Measurements from ENCODE around the gene SC5D. TPM values are rescaled to one million over a fixed set of nuclear protein-coding genes. Genes with fewer than 3 reads are reported as not detected.

SC5D gene
- 9.5 TPM for polyA plus RNA-seq

- peak within 1 kb of the TSS; percentile 88 to 98 (median 94) for H3K4me3 Mint-ChIP-seq
- peaks cover 2% of the 10 kb centered on the region for H3K36me3 Mint-ChIP-seq
- H3K9me3 Mint-ChIP-seq: no peaks in the 10 kb centered on the region
- no peaks in the 10 kb centered on the region for H3K27me3 Mint-ChIP-seq
- peak within 1 kb of the TSS; percentile 96 to 99 (median 98) for H3K27ac Mint-ChIP-seq
- H3K4me1 Mint-ChIP-seq: peaks cover 10 to 30% (median 23%) of the 10 kb centered on the region in 3 donors
Measured at GRCh38 chr11:121292495-121293287, at the start of gene SC5D. TSS of gene SC5D (plus strand) at chr11:121292771. CDS start at chr11:121303376, 10,605 bp downstream.

GRCh38 chr11:121244884-121245283, 47.7 kb upstream of the SC5D start:
- no peak overlapping the region for H3K4me3 Mint-ChIP-seq
- peaks cover 0 to 2% (median 0%) of the 10 kb centered on the region in 3 donors for H3K4me1 Mint-ChIP-seq
- H3K27ac Mint-ChIP-seq: no peak overlapping the region

GRCh38 chr11:121246021-121246768, 46.4 kb upstream of the SC5D start:
- peak overlapping the region in 1 of 4 donors; percentile 8 for H3K4me3 Mint-ChIP-seq
- H3K27ac Mint-ChIP-seq: no peak overlapping the region
- H3K27me3 Mint-ChIP-seq: no peaks in the 10 kb centered on the region
- H3K9me3 Mint-ChIP-seq: no peaks in the 10 kb centered on the region
- H3K36me3 Mint-ChIP-seq: no peaks in the 10 kb centered on the region
- peaks cover 0 to 2% (median 0%) of the 10 kb centered on the region in 3 donors for H3K4me1 Mint-ChIP-seq

More at GRCh38 chr11:121244884-121245283, 47.7 kb upstream of the SC5D start:
- H3K9me3 Mint-ChIP-seq: no peaks in the 10 kb centered on the region
- no peaks in the 10 kb centered on the region for H3K27me3 Mint-ChIP-seq
- no peaks in the 10 kb centered on the region for H3K36me3 Mint-ChIP-seq

- H3K36me3 Mint-ChIP-seq: no peaks in the 10 kb centered on the region
- peak overlapping the region in 1 of 4 donors; percentile 8 for H3K4me3 Mint-ChIP-seq
- H3K27ac Mint-ChIP-seq: no peak overlapping the region
Measured at GRCh38 chr11:121246769-121247035, 45.9 kb upstream of the SC5D start.

GRCh38 chr11:121248496-121248895, 44.1 kb upstream of the SC5D start:
- Mint-ChIP-seq H3K4me1 (peaks cover 0 to 2% (median 0%) of the 10 kb centered on the region in 3 donors), H3K9me3 (peaks cover 0 to 2% (median 0%) of the 10 kb centered on the region in 3 donors), H3K27ac (no peak overlapping the region), H3K4me3 (no peak overlapping the region), H3K36me3 (no peaks in the 10 kb centered on the region), H3K27me3 (no peaks in the 10 kb centered on the region)

More at GRCh38 chr11:121246769-121247035, 45.9 kb upstream of the SC5D start:
- Mint-ChIP-seq H3K9me3 (no peaks in the 10 kb centered on the region), H3K27me3 (no peaks in the 10 kb centered on the region), H3K4me1 (peaks cover 0 to 2% (median 0%) of the 10 kb centered on the region in 3 donors)

- peaks cover 0 to 2% (median 0%) of the 10 kb centered on the region in 3 donors for H3K4me1 Mint-ChIP-seq
- no peak overlapping the region for H3K4me3 Mint-ChIP-seq
- H3K36me3 Mint-ChIP-seq: no peaks in the 10 kb centered on the region
- H3K27ac Mint-ChIP-seq: no peak overlapping the region
- H3K9me3 Mint-ChIP-seq: peaks cover 0 to 5% (median 0%) of the 10 kb centered on the region in 3 donors
- no peaks in the 10 kb centered on the region for H3K27me3 Mint-ChIP-seq
Measured at GRCh38 chr11:121249039-121249663, 43.4 kb upstream of the SC5D start.

GRCh38 chr11:121250843-121251242, 41.7 kb upstream of the SC5D start:
- Mint-ChIP-seq H3K36me3 (no peaks in the 10 kb centered on the region), H3K9me3 (peaks cover 2 to 7% (median 6%) of the 10 kb centered on the region in 3 donors), H3K27me3 (no peaks in the 10 kb centered on the region), H3K27ac (no peak overlapping the region), H3K4me1 (peaks cover 0 to 2% (median 0%) of the 10 kb centered on the region in 3 donors), H3K4me3 (no peak overlapping the region)

- peak overlapping the region in 1 of 3 donors; percentile 6 for H3K27ac Mint-ChIP-seq
- H3K4me1 Mint-ChIP-seq: peaks cover 0 to 2% (median 0%) of the 10 kb centered on the region in 3 donors
- H3K4me3 Mint-ChIP-seq: no peak overlapping the region
- peaks cover 2 to 7% (median 6%) of the 10 kb centered on the region in 3 donors for H3K9me3 Mint-ChIP-seq
- no peaks in the 10 kb centered on the region for H3K36me3 Mint-ChIP-seq
- H3K27me3 Mint-ChIP-seq: peaks cover 2% of the 10 kb centered on the region
Measured at GRCh38 chr11:121253951-121254350, 38.6 kb upstream of the SC5D start.

- H3K27ac Mint-ChIP-seq: no peak overlapping the region
- peaks cover 2 to 7% (median 6%) of the 10 kb centered on the region in 3 donors for H3K9me3 Mint-ChIP-seq
- no peaks in the 10 kb centered on the region for H3K36me3 Mint-ChIP-seq
- H3K4me3 Mint-ChIP-seq: no peak overlapping the region
- peaks cover 4% of the 10 kb centered on the region for H3K27me3 Mint-ChIP-seq
- no peaks in the 10 kb centered on the region for H3K4me1 Mint-ChIP-seq
Measured at GRCh38 chr11:121254756-121255155, 37.8 kb upstream of the SC5D start.

GRCh38 chr11:121255473-121256125, 37.0 kb upstream of the SC5D start:
- peaks cover 2 to 7% (median 6%) of the 10 kb centered on the region in 3 donors for H3K9me3 Mint-ChIP-seq
- H3K4me1 Mint-ChIP-seq: no peaks in the 10 kb centered on the region
- no peak overlapping the region for H3K27ac Mint-ChIP-seq
- H3K27me3 Mint-ChIP-seq: peaks cover 4% of the 10 kb centered on the region
- no peaks in the 10 kb centered on the region for H3K36me3 Mint-ChIP-seq
- H3K4me3 Mint-ChIP-seq: no peak overlapping the region

GRCh38 chr11:121257289-121257688, 35.3 kb upstream of the SC5D start:
- no peak overlapping the region for H3K27ac Mint-ChIP-seq

GRCh38 chr11:121257976-121258375, 34.6 kb upstream of the SC5D start:
- no peaks in the 10 kb centered on the region for H3K4me1 Mint-ChIP-seq
- H3K36me3 Mint-ChIP-seq: peaks cover 3% of the 10 kb centered on the region
- H3K27ac Mint-ChIP-seq: no peak overlapping the region
- H3K4me3 Mint-ChIP-seq: no peak overlapping the region
- H3K27me3 Mint-ChIP-seq: peaks cover 5% of the 10 kb centered on the region
- H3K9me3 Mint-ChIP-seq: peaks cover 4 to 10% (median 7%) of the 10 kb centered on the region in 3 donors

More at GRCh38 chr11:121257289-121257688, 35.3 kb upstream of the SC5D start:
- no peaks in the 10 kb centered on the region for H3K4me1 Mint-ChIP-seq
- H3K9me3 Mint-ChIP-seq: peaks cover 2 to 7% (median 6%) of the 10 kb centered on the region in 3 donors
- no peak overlapping the region for H3K4me3 Mint-ChIP-seq
- no peaks in the 10 kb centered on the region for H3K36me3 Mint-ChIP-seq
- H3K27me3 Mint-ChIP-seq: peaks cover 5% of the 10 kb centered on the region

GRCh38 chr11:121265586-121265985, 27.0 kb upstream of the SC5D start:
- H3K36me3 Mint-ChIP-seq: peaks cover 5% of the 10 kb centered on the region
- H3K27ac Mint-ChIP-seq: no peak overlapping the region
- H3K9me3 Mint-ChIP-seq: peaks cover 5 to 10% (median 9%) of the 10 kb centered on the region in 3 donors
- no peaks in the 10 kb centered on the region for H3K4me1 Mint-ChIP-seq
- peaks cover 40% of the 10 kb centered on the region for H3K27me3 Mint-ChIP-seq
- peak overlapping the region in 1 of 4 donors; percentile 7 for H3K4me3 Mint-ChIP-seq

- H3K27ac Mint-ChIP-seq: no peak overlapping the region
- H3K4me3 Mint-ChIP-seq: no peak overlapping the region
- H3K27me3 Mint-ChIP-seq: peaks cover 39% of the 10 kb centered on the region
- peaks cover 3% of the 10 kb centered on the region for H3K36me3 Mint-ChIP-seq
- peaks cover under 1 to 2% (median under 1%) of the 10 kb centered on the region in 3 donors for H3K9me3 Mint-ChIP-seq
- H3K4me1 Mint-ChIP-seq: no peaks in the 10 kb centered on the region
Measured at GRCh38 chr11:121268581-121268980, 24.0 kb upstream of the SC5D start.
